Left lung (tissue), 10 donors: ENCODE results near the gene DPP7. TPM values are rescaled to one million over a fixed set of nuclear protein-coding genes. Genes with fewer than 3 reads are reported as not detected.
A peak's percentile ranks its signal among the peaks of the same experiment; 100 is the strongest.

ENCODE experiments used
- ATAC-seq: fragments of 200-7000 bp; cut with Tn5 transposase; one replicate; pipeline ENCODE4 v1.9.1; 2020; ENCODE audit warnings: moderate library complexity
- DNase-seq, 4 donors: peaks; one replicate each; pipeline ENCODE4 v3.0.0-alpha.2; 2013 to 2020
- H3K27ac ChIP-seq, 2 donors: fragments of 200-600 bp; sonication (generic) in 1 of 2; one replicate each; pipeline versions ENCODE4 v1.5.0 to v1.8.0; 2020 to 2021
- H3K27me3 ChIP-seq, 2 donors: fragments of 200-600 bp; sonication (generic) in 1 of 2; one replicate each; pipeline versions ENCODE4 v1.5.0 to v1.8.0; 2020 to 2021
- H3K36me3 ChIP-seq, 2 donors: fragments of 200-600 bp; sonication (generic) in 1 of 2; one replicate each; pipeline versions ENCODE4 v1.5.0 to v1.8.0; 2020 to 2021
- H3K4me1 ChIP-seq, 2 donors: fragments of 200-600 bp; one replicate each; pipeline ENCODE4 v1.8.0; 2021
- H3K4me3 ChIP-seq, 2 donors: fragments of 200-600 bp; sonication (generic) in 1 of 2; one replicate each; pipeline versions ENCODE4 v1.5.0 to v1.8.0; 2020 to 2021; ENCODE audit warnings: mild to moderate bottlenecking in 1 of 2
- H3K9me3 ChIP-seq, 2 donors: fragments of 200-600 bp; sonication (generic) in 1 of 2; one replicate each; pipeline versions ENCODE4 v1.5.0 to v1.8.0; 2020 to 2021
- CTCF ChIP-seq, 2 donors: fragments of 200-600 bp; sonication (generic) in 1 of 2; IDR thresholded peaks; one replicate each; pipeline versions ENCODE4 v1.5.0 to v1.8.0; 2021; ENCODE audit warnings: antibody characterized with exemption in 2 of 2
- intact Hi-C, 2 donors: fragments of 100-400 bp; cut with DNase I; formaldehyde crosslinking; loops; one replicate each; pipeline versions ENCODE4 v1.11.2 to v1.14.2; 2022
- polyA plus RNA-seq, 6 donors: library from polyadenylated mRNA; unstranded; fragments of 120-200 nt; gene quantifications; one replicate each; pipeline ENCODE4 v1.2.1, GENCODE V29; 2013; ENCODE audit not compliant: insufficient read length in 6 of 6
- total RNA-seq, 2 donors: library from RNA; stranded (reverse); fragmentation: NEBNext Ultra II Directional; extraction: Animal tissue kit (Norgen Biotek cat#: 25700); gene quantifications; one replicate each; pipeline ENCODE4 v1.2.1, GENCODE V29; 2021
- donor health status: DM: no; HTN: yes; CAD: no.
- donor health status: DM: no; HTN: no; CAD: no.

DPP7 gene
- total and polyA plus RNA-seq, 8 donors = 35.8 to 165 (median 47.9) TPM

- peaks cover 16 to 46% of the 10 kb centered on the region in 2 donors for H3K4me1 ChIP-seq
- DNase-seq = no peak
These were observed 39.2 kb downstream of the DPP7 start for GRCh38 chr9:137075275-137075775.

GRCh38 chr9:137074657-137075274 lies 39.8 kb downstream of the DPP7 start:
- H3K27ac ChIP-seq = no peak overlapping the region
- peaks cover 0 to 14% of the 10 kb centered on the region in 2 donors for H3K36me3 ChIP-seq
- ATAC-seq (no peak), DNase-seq (no peak)
- no peak overlapping the region for H3K4me3 ChIP-seq
- intact Hi-C loops = no loop called here
- TF ChIP-seq CTCF (IDR thresholded peaks at IDR 0.05) = no peak
- peaks cover 0 to 21% of the 10 kb centered on the region in 2 donors for H3K27me3 ChIP-seq
- peaks cover 16 to 48% of the 10 kb centered on the region in 2 donors for H3K4me1 ChIP-seq
- H3K9me3 ChIP-seq = no peaks in the 10 kb centered on the region

More at GRCh38 chr9:137075275-137075775, 39.2 kb downstream of the DPP7 start:
- Histone ChIP-seq H3K27me3 (peaks cover 0 to 17% of the 10 kb centered on the region in 2 donors), H3K27ac (no peak overlapping the region), H3K36me3 (peaks cover 0 to 19% of the 10 kb centered on the region in 2 donors), H3K4me3 (no peak overlapping the region), H3K9me3 (no peaks in the 10 kb centered on the region)
- intact Hi-C loops = no loop called here
- TF ChIP-seq CTCF (IDR thresholded peaks at IDR 0.05) = no peak
- no peak for ATAC-seq

- Histone ChIP-seq H3K36me3 (peaks cover 0 to 6% of the 10 kb centered on the region in 2 donors), H3K9me3 (no peaks in the 10 kb centered on the region), H3K27me3 (peaks cover 0 to 29% of the 10 kb centered on the region in 2 donors), H3K27ac (no peak overlapping the region), H3K4me1 (peaks cover 21 to 48% of the 10 kb centered on the region in 2 donors), H3K4me3 (no peak overlapping the region)
- ATAC-seq (no peak), DNase-seq (no peak)
- no peak for TF ChIP-seq CTCF (IDR thresholded peaks at IDR 0.05)
- intact Hi-C loops = no loop called here
These were observed 40.5 kb downstream of the DPP7 start for GRCh38 chr9:137073992-137074399.

- no peak for DNase-seq
- ATAC-seq = no peak
- Histone ChIP-seq H3K36me3 (no peaks in the 10 kb centered on the region), H3K9me3 (no peaks in the 10 kb centered on the region), H3K27ac (peak overlapping the region in 1 of 2 donors; percentile 53), H3K4me1 (peaks cover 11 to 30% of the 10 kb centered on the region in 2 donors), H3K27me3 (peaks cover 0 to 21% of the 10 kb centered on the region in 2 donors), H3K4me3 (peak overlapping the region in 1 of 2 donors; percentile 41)
- no peak for TF ChIP-seq CTCF (IDR thresholded peaks at IDR 0.05)
- intact Hi-C loops = no loop called here
These were observed 43.3 kb downstream of the DPP7 start for GRCh38 chr9:137071282-137071681.

- Histone ChIP-seq H3K27ac (peak overlapping the region; percentile 53 to 76), H3K4me1 (peaks cover 11 to 30% of the 10 kb centered on the region in 2 donors), H3K36me3 (no peaks in the 10 kb centered on the region), H3K4me3 (peak overlapping the region; percentile 29 to 41), H3K9me3 (no peaks in the 10 kb centered on the region), H3K27me3 (peaks cover 0 to 21% of the 10 kb centered on the region in 2 donors)
- intact Hi-C loops = no loop called here
- DNase-seq = no peak
- ATAC-seq = peak; percentile 30
- TF ChIP-seq CTCF (IDR thresholded peaks at IDR 0.05) = peak in 1 of 2 donors; percentile 25
These were observed 43.6 kb downstream of the DPP7 start for GRCh38 chr9:137070906-137071275.
